H9 (cell line): ENCODE data around the gene SIRPB1. TPM values are rescaled to one million over a fixed set of nuclear protein-coding genes. Genes with fewer than 3 reads are reported as not detected.
"Not testable (repeated sequence)": the region's sequence is repeated elsewhere in the genome, so short reads cannot be mapped to it uniquely, and the experiment has no call there.

Experiments
- DNase-seq: peaks from one replicate; pipeline ENCODE4 v3.0.0-alpha.2; 2017
- H2AFZ ChIP-seq: one replicate; pipeline ENCODE4 v1.6.1; 2013; ENCODE audit warnings: mild to moderate bottlenecking, low read length, control low read depth, moderate library complexity
- H2AK5ac ChIP-seq: 2 replicates; pipeline ENCODE4 v1.6.1; 2013; ENCODE audit warnings: low read length, control low read depth, mixed read lengths; ENCODE audit not compliant: insufficient read length
- H2BK120ac ChIP-seq: one replicate; pipeline ENCODE4 v1.6.1; 2013; ENCODE audit warnings: low read depth, mild to moderate bottlenecking, low read length, control low read depth, inconsistent platforms; ENCODE audit not compliant: poor library complexity, severe bottlenecking
- H2BK12ac ChIP-seq: 2 replicates; pipeline ENCODE4 v1.6.1; 2013; ENCODE audit warnings: low read length, control low read depth, mixed read lengths, low read depth; ENCODE audit not compliant: insufficient read length
- H2BK15ac ChIP-seq: 2 replicates; pipeline ENCODE4 v1.6.1; 2013; ENCODE audit warnings: low read depth, low read length, control low read depth
- H2BK20ac ChIP-seq: one replicate; pipeline ENCODE4 v1.6.1; 2013; ENCODE audit warnings: low read depth, mild to moderate bottlenecking, low read length, control low read depth, inconsistent platforms; ENCODE audit not compliant: poor library complexity, severe bottlenecking
- H2BK5ac ChIP-seq: 2 replicates; pipeline ENCODE4 v1.6.1; 2013; ENCODE audit warnings: low read length, control low read depth, mixed read lengths; ENCODE audit not compliant: insufficient read length
- H3K14ac ChIP-seq: 2 replicates; pipeline ENCODE4 v1.6.1; 2013; ENCODE audit warnings: low read length, control low read depth; ENCODE audit not compliant: insufficient read depth
- H3K18ac ChIP-seq: 2 replicates; pipeline ENCODE4 v1.6.1; 2013; ENCODE audit warnings: low read depth, mild to moderate bottlenecking, mixed read lengths, low read length, control low read depth; ENCODE audit not compliant: insufficient read length
- H3K23ac ChIP-seq: 2 replicates; pipeline ENCODE4 v1.6.1; 2013; ENCODE audit warnings: low read length, control low read depth, mixed read lengths, low read depth; ENCODE audit not compliant: insufficient read length
- H3K23me2 ChIP-seq: 2 replicates; pipeline ENCODE4 v1.6.1; 2013; ENCODE audit warnings: low read depth, mild to moderate bottlenecking, mixed read lengths, low read length, control low read depth; ENCODE audit not compliant: insufficient read length, poor library complexity, severe bottlenecking
- H3K27ac ChIP-seq: 2 replicates; pipeline ENCODE4 v1.5.1; 2013; ENCODE audit warnings: low read length, control low read depth, mixed read lengths, low read depth; ENCODE audit not compliant: insufficient read length
- H3K27me3 ChIP-seq: 2 replicates; pipeline ENCODE4 v1.6.1; 2013; ENCODE audit warnings: low read length, control low read depth, inconsistent platforms; ENCODE audit not compliant: insufficient read depth
- H3K4ac ChIP-seq: 2 replicates; pipeline ENCODE4 v1.6.1; 2013; ENCODE audit warnings: low read depth, mild to moderate bottlenecking, control low read depth, inconsistent platforms, low read length, moderate library complexity
- H3K4me1 ChIP-seq: 2 replicates; pipeline ENCODE4 v1.6.1; 2013; ENCODE audit warnings: low read length, control low read depth, inconsistent platforms; ENCODE audit not compliant: insufficient read depth
- H3K4me2 ChIP-seq: 2 replicates; pipeline ENCODE4 v1.6.1; 2013; ENCODE audit warnings: low read length, control low read depth, mixed read lengths; ENCODE audit not compliant: insufficient read length, insufficient read depth
- H3K56ac ChIP-seq: 2 replicates; pipeline ENCODE4 v1.6.1; 2013; ENCODE audit warnings: low read depth, mild to moderate bottlenecking, mixed read lengths, low read length, control low read depth; ENCODE audit not compliant: insufficient read length
- H3K79me1 ChIP-seq: 2 replicates; pipeline ENCODE4 v1.6.1; 2013; ENCODE audit warnings: low read depth, mild to moderate bottlenecking, moderate library complexity, low read length, control low read depth, inconsistent platforms; ENCODE audit not compliant: insufficient read depth, poor library complexity, severe bottlenecking
- H3K79me2 ChIP-seq: 2 replicates; pipeline ENCODE4 v1.6.1; 2013; ENCODE audit warnings: low read length, control low read depth, inconsistent platforms; ENCODE audit not compliant: insufficient read depth
- H3K9ac ChIP-seq: 2 replicates; pipeline ENCODE4 v1.6.1; 2013; ENCODE audit warnings: low read length, control low read depth, mixed read lengths; ENCODE audit not compliant: insufficient read length; ENCODE audit errors: extremely low read depth
- H3K9me3 ChIP-seq: one replicate; pipeline ENCODE4 v1.6.1; 2013; ENCODE audit warnings: low read depth, low read length, inconsistent platforms; ENCODE audit not compliant: control insufficient read depth
- H3T11ph ChIP-seq: one replicate; pipeline ENCODE4 v1.6.1; 2013; ENCODE audit warnings: mild to moderate bottlenecking, low read length, control low read depth, inconsistent platforms
- H4K20me1 ChIP-seq: one replicate; pipeline ENCODE4 v1.6.1; 2013; ENCODE audit not compliant: control insufficient read depth, insufficient read length, insufficient read depth
- H4K5ac ChIP-seq: 2 replicates; pipeline ENCODE4 v1.6.1; 2013; ENCODE audit warnings: low read depth, mild to moderate bottlenecking, mixed read lengths, low read length, control low read depth; ENCODE audit not compliant: insufficient read length
- H4K8ac ChIP-seq: replicated peaks from 2 replicates; pipeline ENCODE4 v1.6.1; 2013; ENCODE audit warnings: low read length, control low read depth, mixed read lengths, low read depth; ENCODE audit not compliant: insufficient read length
- H4K91ac ChIP-seq: 2 replicates; pipeline ENCODE4 v1.6.1; 2013; ENCODE audit warnings: low read depth, mild to moderate bottlenecking, moderate library complexity, mixed read lengths, low read length, control low read depth; ENCODE audit not compliant: insufficient read length
- H3K27ac Mint-ChIP-seq, 3 experiments: 2 replicates in 2 of 3; 3 replicates in 1 of 3; pipeline ENCODE4 v1.8.0; 2020 to 2021; ENCODE audit warnings: mixed read lengths in 3 of 3, mild to moderate bottlenecking in 1 of 3, moderate library complexity in 1 of 3
- H3K27me3 Mint-ChIP-seq: 2 replicates; pipeline ENCODE4 v1.8.0; 2021; ENCODE audit warnings: low read depth, mild to moderate bottlenecking, moderate library complexity, mixed read lengths
- H3K36me3 Mint-ChIP-seq, 3 experiments: 2 replicates in 2 of 3; 3 replicates in 1 of 3; pipeline ENCODE4 v1.8.0; 2020 to 2021; ENCODE audit warnings: low read depth in 3 of 3, mixed read lengths in 3 of 3; ENCODE audit not compliant: insufficient read depth in 1 of 3
- H3K4me1 Mint-ChIP-seq, 2 experiments: 2 replicates each; pipeline ENCODE4 v1.8.0; 2020; ENCODE audit warnings: mixed read lengths in 2 of 2
- H3K4me3 Mint-ChIP-seq, 2 experiments: 2 replicates in 1 of 2; 3 replicates in 1 of 2; pipeline ENCODE4 v1.8.0; 2020 to 2021; ENCODE audit warnings: mild to moderate bottlenecking in 2 of 2, mixed read lengths in 2 of 2, moderate library complexity in 1 of 2
- H3K9me3 Mint-ChIP-seq, 2 experiments: 2 replicates in 1 of 2; 3 replicates in 1 of 2; pipeline ENCODE4 v1.8.0; 2020; ENCODE audit warnings: mild to moderate bottlenecking in 2 of 2, mixed read lengths in 2 of 2, moderate library complexity in 1 of 2
- CTCF ChIP-seq: fragments of 200-600 bp; sonication (generic); conservative IDR thresholded peaks from 3 replicates; pipeline ENCODE4 v1.8.0; 2021; ENCODE audit warnings: antibody characterized with exemption, mild to moderate bottlenecking
- WGBS: extraction: QIAGEN DNeasy Blood & Tissue Kit; methylation state at CpG from one replicate; pipeline ENCODE4 v1.1.7; 2013; ENCODE audit warnings: missing lambda C conversion rate, low lambda C conversion rate, mixed read lengths; ENCODE audit not compliant: insufficient read length; ENCODE audit errors: extremely low coverage; 5-methylcytosine and 5-hydroxymethylcytosine counted together
- total RNA-seq: library from RNA; stranded (reverse); gene quantifications from 2 replicates; pipeline ENCODE4 v1.2.1, GENCODE V29; 2021

Gene SIRPB1
- total RNA-seq, 1 experiment from 2014 or later = 1.0 TPM

DNA sequence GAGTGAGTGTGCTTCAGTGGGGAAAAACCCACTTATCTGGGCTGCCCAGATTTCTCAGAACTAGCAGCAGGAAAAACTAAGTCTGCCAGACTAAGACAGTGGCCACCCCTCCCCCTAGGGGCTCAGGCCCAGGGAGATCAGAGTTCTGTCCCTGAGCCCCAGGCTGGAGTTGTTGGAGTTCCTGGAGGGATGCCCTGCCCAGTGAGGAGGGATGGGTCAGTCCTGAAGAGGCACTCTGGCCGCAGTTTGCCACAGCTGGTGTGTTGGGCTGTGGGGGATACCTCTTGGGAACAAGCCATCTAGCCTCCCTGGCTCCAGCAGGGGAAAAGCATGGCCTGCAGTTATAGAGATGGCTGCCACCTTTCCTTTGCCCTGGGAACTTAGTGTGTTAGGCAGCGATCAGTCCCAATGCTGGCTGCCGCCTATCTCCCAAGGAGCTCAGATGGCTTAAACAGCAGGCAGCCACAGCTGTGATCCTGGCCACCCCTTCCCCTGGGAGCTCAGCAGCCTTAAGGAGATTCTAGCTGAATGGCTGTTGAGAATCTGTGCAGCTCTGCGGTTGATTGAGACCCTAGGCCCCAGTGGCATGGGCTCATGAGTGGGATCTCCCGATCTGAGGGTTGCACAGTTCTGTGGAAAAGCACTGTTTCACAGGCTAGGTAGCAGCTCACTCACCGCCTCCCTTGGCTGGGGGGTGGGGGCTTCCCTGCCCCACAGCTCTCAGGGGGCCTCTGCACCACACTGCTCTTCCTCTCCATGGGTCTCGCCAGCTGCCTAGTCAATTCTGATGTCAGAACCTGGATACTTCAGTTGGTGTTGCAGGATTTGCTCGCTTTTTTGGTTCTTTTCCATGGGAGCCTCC is 24.5 kb upstream of the SIRPB1 start:
- Histone ChIP-seq H3T11ph (no peak overlapping the region), H3K79me2 (no peaks in the 10 kb centered on the region), H3K4me1 (no peaks in the 10 kb centered on the region), H2BK20ac (no peak overlapping the region), H3K56ac (no peak overlapping the region), H3K4ac (no peak overlapping the region), H2AFZ (no peak overlapping the region), H4K8ac (no peak overlapping the region), H3K14ac (no peak overlapping the region), H3K27me3 (no peaks in the 10 kb centered on the region), H3K9ac (no peak overlapping the region), H3K79me1 (no peaks in the 10 kb centered on the region), H4K91ac (no peak overlapping the region), H2AK5ac (no peak overlapping the region), H3K4me2 (no peak overlapping the region), H3K9me3 (no peaks in the 10 kb centered on the region), H3K23ac (no peak overlapping the region), H2BK15ac (no peak overlapping the region), H3K27ac (no peak overlapping the region), H2BK120ac (no peak overlapping the region), H3K23me2 (no peaks in the 10 kb centered on the region), H3K18ac (no peak overlapping the region), H2BK12ac (no peak overlapping the region), H4K20me1 (no peaks in the 10 kb centered on the region), H2BK5ac (no peak overlapping the region), H4K5ac (no peak overlapping the region)
- DNase-seq = no peak
- H3K27ac Mint-ChIP-seq = no peak overlapping the region
- H3K36me3 Mint-ChIP-seq = peaks cover 0 to 2% (median 0%) of the 10 kb centered on the region in 3 experiments; a peak in 1 of 7 replicates
- H3K4me3 Mint-ChIP-seq = no peak overlapping the region
- WGBS = no CpG with 5 or more reads among the region's 8 CpGs
- H3K4me1 Mint-ChIP-seq = no peaks in the 10 kb centered on the region
- no peak for TF ChIP-seq CTCF
- H3K9me3 Mint-ChIP-seq = peaks cover 6 to 10% of the 10 kb centered on the region in 2 experiments
- peaks cover 10% of the 10 kb centered on the region for H3K27me3 Mint-ChIP-seq

DNA sequence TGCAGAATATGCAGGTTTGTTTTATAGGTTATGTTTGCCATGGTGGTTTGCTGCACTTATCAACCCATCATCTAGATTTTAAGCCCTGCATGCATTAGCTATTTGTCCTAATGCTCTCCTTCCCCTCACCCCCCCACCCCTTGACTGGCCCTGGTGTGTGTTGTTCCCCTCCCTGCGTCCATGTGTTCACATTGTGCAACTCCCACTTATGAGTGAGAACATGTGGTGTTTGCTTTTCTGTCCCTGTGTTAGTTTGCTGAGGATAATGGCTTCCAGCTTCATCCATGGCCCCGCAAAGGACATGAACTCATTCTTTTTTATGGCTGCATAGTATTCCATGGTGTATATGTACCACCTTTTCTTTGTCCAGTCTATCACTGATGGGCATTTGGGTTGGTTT is 18.8 kb upstream of the SIRPB1 start:
- H3T11ph ChIP-seq, H3K56ac ChIP-seq, H3K79me2 ChIP-seq, H2BK12ac ChIP-seq, H3K4me3 Mint-ChIP-seq, H3K9ac ChIP-seq, H3K36me3 Mint-ChIP-seq, H3K27me3 Mint-ChIP-seq, H2AK5ac ChIP-seq, H3K27ac ChIP-seq, H2BK120ac ChIP-seq, H3K27me3 ChIP-seq, DNase-seq, H4K8ac ChIP-seq, H3K4me2 ChIP-seq, H2BK5ac ChIP-seq, H2BK20ac ChIP-seq, H3K27ac Mint-ChIP-seq, H3K9me3 ChIP-seq, H3K79me1 ChIP-seq, H4K91ac ChIP-seq, H4K20me1 ChIP-seq, H2AFZ ChIP-seq, H3K23ac ChIP-seq, H3K4me1 ChIP-seq, H3K14ac ChIP-seq, H3K4ac ChIP-seq, H4K5ac ChIP-seq, H3K23me2 ChIP-seq, H3K18ac ChIP-seq, H2BK15ac ChIP-seq: not testable (repeated sequence)
- Mint-ChIP-seq H3K4me1 (peaks cover 7 to 11% of the 10 kb centered on the region in 2 experiments; a peak in 3 of 4 replicates), H3K9me3 (peaks cover 13% of the 10 kb centered on the region in 2 experiments)
- no CpG with 5 or more reads among the region's 2 CpGs for WGBS
